H9 (cell line): Measurements from ENCODE around the gene ZNF829. TPM values are rescaled to one million over a fixed set of nuclear protein-coding genes. Genes with fewer than 3 reads are reported as not detected.

Experiments used
- DNase-seq: peaks from one replicate; pipeline ENCODE4 v3.0.0-alpha.2; 2017
- H2AFZ ChIP-seq: one replicate; pipeline ENCODE4 v1.6.1; 2013; ENCODE audit warnings: mild to moderate bottlenecking, low read length, control low read depth, moderate library complexity
- H2AK5ac ChIP-seq: 2 replicates; pipeline ENCODE4 v1.6.1; 2013; ENCODE audit warnings: low read length, control low read depth, mixed read lengths; ENCODE audit not compliant: insufficient read length
- H2BK120ac ChIP-seq: one replicate; pipeline ENCODE4 v1.6.1; 2013; ENCODE audit warnings: low read depth, mild to moderate bottlenecking, low read length, control low read depth, inconsistent platforms; ENCODE audit not compliant: poor library complexity, severe bottlenecking
- H2BK12ac ChIP-seq: 2 replicates; pipeline ENCODE4 v1.6.1; 2013; ENCODE audit warnings: low read length, control low read depth, mixed read lengths, low read depth; ENCODE audit not compliant: insufficient read length
- H2BK15ac ChIP-seq: 2 replicates; pipeline ENCODE4 v1.6.1; 2013; ENCODE audit warnings: low read depth, low read length, control low read depth
- H2BK20ac ChIP-seq: one replicate; pipeline ENCODE4 v1.6.1; 2013; ENCODE audit warnings: low read depth, mild to moderate bottlenecking, low read length, control low read depth, inconsistent platforms; ENCODE audit not compliant: poor library complexity, severe bottlenecking
- H2BK5ac ChIP-seq: 2 replicates; pipeline ENCODE4 v1.6.1; 2013; ENCODE audit warnings: low read length, control low read depth, mixed read lengths; ENCODE audit not compliant: insufficient read length
- H3K14ac ChIP-seq: 2 replicates; pipeline ENCODE4 v1.6.1; 2013; ENCODE audit warnings: low read length, control low read depth; ENCODE audit not compliant: insufficient read depth
- H3K18ac ChIP-seq: 2 replicates; pipeline ENCODE4 v1.6.1; 2013; ENCODE audit warnings: low read depth, mild to moderate bottlenecking, mixed read lengths, low read length, control low read depth; ENCODE audit not compliant: insufficient read length
- H3K23ac ChIP-seq: 2 replicates; pipeline ENCODE4 v1.6.1; 2013; ENCODE audit warnings: low read length, control low read depth, mixed read lengths, low read depth; ENCODE audit not compliant: insufficient read length
- H3K23me2 ChIP-seq: 2 replicates; pipeline ENCODE4 v1.6.1; 2013; ENCODE audit warnings: low read depth, mild to moderate bottlenecking, mixed read lengths, low read length, control low read depth; ENCODE audit not compliant: insufficient read length, poor library complexity, severe bottlenecking
- H3K27ac ChIP-seq: 2 replicates; pipeline ENCODE4 v1.5.1; 2013; ENCODE audit warnings: low read length, control low read depth, mixed read lengths, low read depth; ENCODE audit not compliant: insufficient read length
- H3K27me3 ChIP-seq: 2 replicates; pipeline ENCODE4 v1.6.1; 2013; ENCODE audit warnings: low read length, control low read depth, inconsistent platforms; ENCODE audit not compliant: insufficient read depth
- H3K4ac ChIP-seq: 2 replicates; pipeline ENCODE4 v1.6.1; 2013; ENCODE audit warnings: low read depth, mild to moderate bottlenecking, control low read depth, inconsistent platforms, low read length, moderate library complexity
- H3K4me1 ChIP-seq: 2 replicates; pipeline ENCODE4 v1.6.1; 2013; ENCODE audit warnings: low read length, control low read depth, inconsistent platforms; ENCODE audit not compliant: insufficient read depth
- H3K4me2 ChIP-seq: 2 replicates; pipeline ENCODE4 v1.6.1; 2013; ENCODE audit warnings: low read length, control low read depth, mixed read lengths; ENCODE audit not compliant: insufficient read length, insufficient read depth
- H3K56ac ChIP-seq: 2 replicates; pipeline ENCODE4 v1.6.1; 2013; ENCODE audit warnings: low read depth, mild to moderate bottlenecking, mixed read lengths, low read length, control low read depth; ENCODE audit not compliant: insufficient read length
- H3K79me1 ChIP-seq: 2 replicates; pipeline ENCODE4 v1.6.1; 2013; ENCODE audit warnings: low read depth, mild to moderate bottlenecking, moderate library complexity, low read length, control low read depth, inconsistent platforms; ENCODE audit not compliant: insufficient read depth, poor library complexity, severe bottlenecking
- H3K79me2 ChIP-seq: 2 replicates; pipeline ENCODE4 v1.6.1; 2013; ENCODE audit warnings: low read length, control low read depth, inconsistent platforms; ENCODE audit not compliant: insufficient read depth
- H3K9ac ChIP-seq: 2 replicates; pipeline ENCODE4 v1.6.1; 2013; ENCODE audit warnings: low read length, control low read depth, mixed read lengths; ENCODE audit not compliant: insufficient read length; ENCODE audit errors: extremely low read depth
- H3K9me3 ChIP-seq: one replicate; pipeline ENCODE4 v1.6.1; 2013; ENCODE audit warnings: low read depth, low read length, inconsistent platforms; ENCODE audit not compliant: control insufficient read depth
- H3T11ph ChIP-seq: one replicate; pipeline ENCODE4 v1.6.1; 2013; ENCODE audit warnings: mild to moderate bottlenecking, low read length, control low read depth, inconsistent platforms
- H4K20me1 ChIP-seq: one replicate; pipeline ENCODE4 v1.6.1; 2013; ENCODE audit not compliant: control insufficient read depth, insufficient read length, insufficient read depth
- H4K5ac ChIP-seq: 2 replicates; pipeline ENCODE4 v1.6.1; 2013; ENCODE audit warnings: low read depth, mild to moderate bottlenecking, mixed read lengths, low read length, control low read depth; ENCODE audit not compliant: insufficient read length
- H4K8ac ChIP-seq: replicated peaks from 2 replicates; pipeline ENCODE4 v1.6.1; 2013; ENCODE audit warnings: low read length, control low read depth, mixed read lengths, low read depth; ENCODE audit not compliant: insufficient read length
- H4K91ac ChIP-seq: 2 replicates; pipeline ENCODE4 v1.6.1; 2013; ENCODE audit warnings: low read depth, mild to moderate bottlenecking, moderate library complexity, mixed read lengths, low read length, control low read depth; ENCODE audit not compliant: insufficient read length
- H3K27ac Mint-ChIP-seq, 3 experiments: 2 replicates in 2 of 3; 3 replicates in 1 of 3; pipeline ENCODE4 v1.8.0; 2020 to 2021; ENCODE audit warnings: mixed read lengths in 3 of 3, mild to moderate bottlenecking in 1 of 3, moderate library complexity in 1 of 3
- H3K27me3 Mint-ChIP-seq: 2 replicates; pipeline ENCODE4 v1.8.0; 2021; ENCODE audit warnings: low read depth, mild to moderate bottlenecking, moderate library complexity, mixed read lengths
- H3K36me3 Mint-ChIP-seq, 3 experiments: 2 replicates in 2 of 3; 3 replicates in 1 of 3; pipeline ENCODE4 v1.8.0; 2020 to 2021; ENCODE audit warnings: low read depth in 3 of 3, mixed read lengths in 3 of 3; ENCODE audit not compliant: insufficient read depth in 1 of 3
- H3K4me1 Mint-ChIP-seq, 2 experiments: 2 replicates each; pipeline ENCODE4 v1.8.0; 2020; ENCODE audit warnings: mixed read lengths in 2 of 2
- H3K4me3 Mint-ChIP-seq, 2 experiments: 2 replicates in 1 of 2; 3 replicates in 1 of 2; pipeline ENCODE4 v1.8.0; 2020 to 2021; ENCODE audit warnings: mild to moderate bottlenecking in 2 of 2, mixed read lengths in 2 of 2, moderate library complexity in 1 of 2
- H3K9me3 Mint-ChIP-seq, 2 experiments: 2 replicates in 1 of 2; 3 replicates in 1 of 2; pipeline ENCODE4 v1.8.0; 2020; ENCODE audit warnings: mild to moderate bottlenecking in 2 of 2, mixed read lengths in 2 of 2, moderate library complexity in 1 of 2
- WGBS: extraction: QIAGEN DNeasy Blood & Tissue Kit; methylation state at CpG from one replicate; pipeline ENCODE4 v1.1.7; 2013; ENCODE audit warnings: missing lambda C conversion rate, low lambda C conversion rate, mixed read lengths; ENCODE audit not compliant: insufficient read length; ENCODE audit errors: extremely low coverage; 5-methylcytosine and 5-hydroxymethylcytosine counted together
- total RNA-seq: library from RNA; stranded (reverse); gene quantifications from 2 replicates; pipeline ENCODE4 v1.2.1, GENCODE V29; 2021
- TF ChIP-seq, protein P1 (sequence below): fragments of 200-600 bp; sonication (generic); conservative IDR thresholded peaks from 3 replicates; pipeline ENCODE4 v1.8.0; 2021; ENCODE audit warnings: antibody characterized with exemption, mild to moderate bottlenecking

The ZNF829 gene
- total RNA-seq, 1 experiment from 2014 or later: 4.9 TPM

DNA sequence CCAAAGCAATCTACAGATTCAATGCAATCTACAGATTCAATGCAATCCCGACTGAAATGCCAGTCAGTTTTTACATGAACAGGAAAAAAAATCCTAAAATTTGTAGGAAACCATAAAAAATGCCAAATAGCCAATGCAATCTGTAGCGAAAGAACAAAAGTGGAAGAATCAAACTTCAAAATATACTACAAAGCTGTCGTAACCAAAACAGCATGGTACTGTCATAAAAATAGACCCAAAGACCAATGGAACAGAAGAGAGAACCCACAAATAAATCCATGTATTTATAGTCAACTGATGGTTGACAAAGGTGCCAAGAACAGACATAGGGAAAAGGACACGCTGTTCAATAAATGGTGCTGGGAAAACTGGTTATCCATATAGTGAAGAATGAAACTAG, 17.7 kb downstream of the ZNF829 start:
- no peak overlapping the region for H2BK20ac ChIP-seq
- no peak overlapping the region for H4K8ac ChIP-seq
- H2BK12ac ChIP-seq: no peak overlapping the region
- no peaks in the 10 kb centered on the region for H4K20me1 ChIP-seq
- H2BK120ac ChIP-seq: no peak overlapping the region
- Mint-ChIP-seq H3K9me3 (peaks cover 90 to 92% of the 10 kb centered on the region in 2 experiments), H3K36me3 (peaks cover 54 to 93% (median 90%) of the 10 kb centered on the region in 3 experiments), H3K27me3 (no peaks in the 10 kb centered on the region; the same call in 1 of the 2 replicates), H3K27ac (no peak overlapping the region), H3K4me3 (no peak overlapping the region), H3K4me1 (no peaks in the 10 kb centered on the region)
- H3K4me1 ChIP-seq: no peaks in the 10 kb centered on the region
- no peak overlapping the region for H3K27ac ChIP-seq
- no peak overlapping the region for H2BK15ac ChIP-seq
- H3K56ac ChIP-seq: no peak overlapping the region
- peaks cover 60% of the 10 kb centered on the region for H3K9me3 ChIP-seq
- H3K23me2 ChIP-seq: no peaks in the 10 kb centered on the region
- TF ChIP-seq, protein P1, sequence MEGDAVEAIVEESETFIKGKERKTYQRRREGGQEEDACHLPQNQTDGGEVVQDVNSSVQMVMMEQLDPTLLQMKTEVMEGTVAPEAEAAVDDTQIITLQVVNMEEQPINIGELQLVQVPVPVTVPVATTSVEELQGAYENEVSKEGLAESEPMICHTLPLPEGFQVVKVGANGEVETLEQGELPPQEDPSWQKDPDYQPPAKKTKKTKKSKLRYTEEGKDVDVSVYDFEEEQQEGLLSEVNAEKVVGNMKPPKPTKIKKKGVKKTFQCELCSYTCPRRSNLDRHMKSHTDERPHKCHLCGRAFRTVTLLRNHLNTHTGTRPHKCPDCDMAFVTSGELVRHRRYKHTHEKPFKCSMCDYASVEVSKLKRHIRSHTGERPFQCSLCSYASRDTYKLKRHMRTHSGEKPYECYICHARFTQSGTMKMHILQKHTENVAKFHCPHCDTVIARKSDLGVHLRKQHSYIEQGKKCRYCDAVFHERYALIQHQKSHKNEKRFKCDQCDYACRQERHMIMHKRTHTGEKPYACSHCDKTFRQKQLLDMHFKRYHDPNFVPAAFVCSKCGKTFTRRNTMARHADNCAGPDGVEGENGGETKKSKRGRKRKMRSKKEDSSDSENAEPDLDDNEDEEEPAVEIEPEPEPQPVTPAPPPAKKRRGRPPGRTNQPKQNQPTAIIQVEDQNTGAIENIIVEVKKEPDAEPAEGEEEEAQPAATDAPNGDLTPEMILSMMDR: no peak
- no peaks in the 10 kb centered on the region for H3K79me1 ChIP-seq
- H4K5ac ChIP-seq: no peak overlapping the region
- H3K23ac ChIP-seq: no peak overlapping the region
- H3K14ac ChIP-seq: no peak overlapping the region
- DNase-seq: no peak
- no peak overlapping the region for H2AFZ ChIP-seq
- no peak overlapping the region for H3K18ac ChIP-seq
- no peaks in the 10 kb centered on the region for H3K79me2 ChIP-seq
- H3K9ac ChIP-seq: no peak overlapping the region
- H2AK5ac ChIP-seq: no peak overlapping the region
- H2BK5ac ChIP-seq: no peak overlapping the region
- no peak overlapping the region for H3K4ac ChIP-seq
- no peak overlapping the region for H3T11ph ChIP-seq
- no peak overlapping the region for H4K91ac ChIP-seq
- no peaks in the 10 kb centered on the region for H3K27me3 ChIP-seq
- WGBS: no CpG with 5 or more reads among the region's 4 CpGs
- no peak overlapping the region for H3K4me2 ChIP-seq
